Bronchial epithelial cell (primary cell): Measurements from ENCODE around the gene ITFG1. TPM values are rescaled to one million over a fixed set of nuclear protein-coding genes. Genes with fewer than 3 reads are reported as not detected.

Source experiments
- DNase-seq: peaks from one replicate; pipeline ENCODE4 v3.0.0-alpha.2; 2010; ENCODE audit warnings: low read depth
- FAIRE-seq: peaks from 2 replicates; lab custom pipeline; 2011; peaks lifted over from hg19 to GRCh38; lab: Jason Lieb, UNC
- H3K27me3 ChIP-seq: 2 replicates; pipeline ENCODE4 v1.5.1; 2011; ENCODE audit warnings: low read length; ENCODE audit not compliant: control insufficient read depth, insufficient read depth
- H3K36me3 ChIP-seq: 2 replicates; pipeline ENCODE4 v1.5.1; 2011; ENCODE audit warnings: low read length; ENCODE audit not compliant: control insufficient read depth, insufficient read depth
- H3K4me3 ChIP-seq: 2 replicates; pipeline ENCODE4 v1.5.1; 2011; ENCODE audit warnings: mild to moderate bottlenecking, low read depth, low read length, control low read depth
- CTCF ChIP-seq: IDR thresholded peaks from 2 replicates; pipeline ENCODE4 v1.5.1; 2011; ENCODE audit warnings: mild to moderate bottlenecking, moderate library complexity, low read length, control low read depth, inconsistent platforms; ENCODE audit not compliant: insufficient read depth, severe bottlenecking
- total RNA-seq: library from RNA; depleted of rRNA; stranded (reverse); fragments of >200 nt; gene quantifications from 2 replicates; pipeline ENCODE4 v1.2.1, GENCODE V29; 2014

The ITFG1 gene
- total RNA-seq, 1 donor from 2014 or later, result 47.4 TPM

GRCh38 chr16:47134550-47134949 is 326.3 kb downstream of the ITFG1 start:
- FAIRE-seq (no peak), DNase-seq (no peak)
- TF ChIP-seq CTCF, result no peak
- Histone ChIP-seq H3K27me3 (no peaks in the 10 kb centered on the region), H3K4me3 (no peak overlapping the region), H3K36me3 (peaks cover 3% of the 10 kb centered on the region)

- no peak for FAIRE-seq
- no peak overlapping the region for H3K4me3 ChIP-seq
- TF ChIP-seq CTCF, result no peak
- H3K36me3 ChIP-seq, result peaks cover 3% of the 10 kb centered on the region
- H3K27me3 ChIP-seq, result no peaks in the 10 kb centered on the region
- no peak for DNase-seq
Measured at GRCh38 chr16:47132308-47132707, 328.6 kb downstream of the ITFG1 start.

DNA sequence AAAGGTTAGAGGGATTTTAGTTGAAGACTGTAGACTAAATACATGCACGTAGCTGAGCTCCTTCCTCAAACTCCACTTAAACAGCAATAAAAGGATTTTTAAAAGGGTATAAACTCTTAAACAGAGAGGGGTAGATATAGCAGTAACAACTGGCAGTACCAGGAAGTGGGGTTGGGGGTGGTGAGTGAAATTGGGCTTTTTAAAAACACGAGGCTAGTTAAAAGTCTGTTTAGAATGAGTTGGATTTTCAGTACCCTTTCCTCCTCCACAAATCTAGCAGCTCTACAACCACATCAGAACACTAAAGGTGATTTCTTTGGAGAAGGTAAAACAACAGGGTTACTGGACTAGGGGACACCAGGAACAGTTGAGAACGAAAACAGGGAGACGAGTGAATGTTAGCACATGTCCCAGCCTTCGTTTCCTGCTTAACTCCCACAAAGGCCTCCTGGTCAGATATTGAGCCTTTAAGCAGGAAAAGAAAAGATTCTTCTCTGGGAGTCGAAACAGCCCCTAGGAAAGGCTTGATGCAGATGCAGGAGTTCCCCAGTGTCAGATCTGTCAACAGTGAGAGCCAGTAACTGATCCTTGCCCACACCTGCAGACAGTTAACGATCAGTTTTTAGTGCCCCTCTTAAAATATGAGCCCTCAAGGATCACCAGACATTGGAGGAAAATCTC is 331.0 kb downstream of the ITFG1 start:
- FAIRE-seq (no peak), DNase-seq (no peak)
- peaks cover 3% of the 10 kb centered on the region for H3K36me3 ChIP-seq
- no peak for TF ChIP-seq CTCF
- no peaks in the 10 kb centered on the region for H3K27me3 ChIP-seq
- H3K4me3 ChIP-seq, result no peak overlapping the region

DNA sequence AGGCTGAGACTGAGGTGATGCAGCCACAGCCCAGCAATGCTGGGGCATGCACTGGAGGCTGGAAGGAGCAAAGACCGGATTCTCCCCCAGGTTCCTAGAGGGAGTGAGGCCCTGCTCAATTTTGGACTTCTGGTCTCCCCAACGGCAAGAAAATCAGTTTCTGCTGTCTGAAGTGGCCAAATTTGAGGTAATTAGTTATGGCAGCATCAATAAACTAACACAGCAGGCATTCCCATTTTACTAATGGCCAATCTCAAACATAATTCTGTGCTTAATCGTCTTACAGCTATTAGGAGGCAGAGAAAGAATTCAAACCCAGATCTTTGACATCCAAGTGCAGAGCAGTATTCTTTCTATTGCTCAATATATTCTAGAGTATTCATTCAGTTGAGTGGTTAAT is 333.3 kb downstream of the ITFG1 start:
- Histone ChIP-seq H3K4me3 (no peak overlapping the region), H3K36me3 (peaks cover 1% of the 10 kb centered on the region), H3K27me3 (no peaks in the 10 kb centered on the region)
- TF ChIP-seq CTCF, result no peak
- no peak for FAIRE-seq
- no peak for DNase-seq

GRCh38 chr16:47125757-47126156 is 335.1 kb downstream of the ITFG1 start:
- Histone ChIP-seq H3K36me3 (peaks cover 1% of the 10 kb centered on the region), H3K27me3 (no peaks in the 10 kb centered on the region), H3K4me3 (no peak overlapping the region)
- FAIRE-seq (no peak), DNase-seq (no peak)
- no peak for TF ChIP-seq CTCF

DNA sequence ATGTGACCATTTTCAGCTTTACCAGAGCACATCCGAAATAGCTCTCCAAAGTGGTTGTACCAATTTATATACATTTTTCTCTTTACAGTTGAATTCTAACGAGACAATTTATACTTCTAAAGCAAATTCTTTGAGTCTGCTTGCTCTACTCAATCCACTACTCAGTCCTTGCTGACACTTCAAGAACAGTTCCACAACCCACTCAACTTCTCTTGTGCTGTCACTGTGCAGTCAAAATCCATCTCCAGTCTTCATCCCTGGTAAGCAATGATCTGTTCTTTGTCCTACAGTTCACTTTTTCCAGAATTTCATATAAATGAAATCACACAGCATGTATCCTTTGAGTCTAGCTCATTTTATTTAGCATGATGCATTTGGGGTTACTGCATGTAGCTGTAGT is 347.7 kb downstream of the ITFG1 start:
- Histone ChIP-seq H3K36me3 (peaks cover 1% of the 10 kb centered on the region), H3K4me3 (no peak overlapping the region), H3K27me3 (no peaks in the 10 kb centered on the region)
- TF ChIP-seq CTCF, result no peak
- no peak for DNase-seq
- FAIRE-seq, result no peak
